ENCODE measurements around the gene SPC25. TPM values are rescaled to one million over a fixed set of nuclear protein-coding genes. Genes with fewer than 3 reads are reported as not detected.
A peak's percentile ranks its signal among the peaks of the same experiment; 100 is the strongest.

Gene SPC25
- total and polyA plus RNA-seq, 9 of the 15 experiments (the other 6 are each of a cell fraction or from before 2014, with no cell fraction given) = 44.8 to 100 (median 75.0) TPM

- TF ChIP-seq, protein P1, sequence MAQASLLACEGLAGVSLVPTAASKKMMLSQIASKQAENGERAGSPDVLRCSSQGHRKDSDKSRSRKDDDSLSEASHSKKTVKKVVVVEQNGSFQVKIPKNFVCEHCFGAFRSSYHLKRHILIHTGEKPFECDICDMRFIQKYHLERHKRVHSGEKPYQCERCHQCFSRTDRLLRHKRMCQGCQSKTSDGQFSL (CRISPR knock-in tag; IDR thresholded peaks at IDR 0.05) = no peak; the same call in 1 of the 2 replicates
- TF ChIP-seq, protein P1 (tag; IDR thresholded peaks at IDR 0.05) = no peak
- TF ChIP-seq ZNF57 (CRISPR knock-in tag; IDR thresholded peaks at IDR 0.05) (no peak), KHSRP (IDR thresholded peaks at IDR 0.05) (no peak), BRF1 (IDR thresholded peaks at IDR 0.05; ENCODE audit: borderline replicate concordance, extremely low read depth, insufficient read length) (no peak), ZNF212 (CRISPR knock-in tag; IDR thresholded peaks at IDR 0.05) (no peak), ZNF586 (CRISPR knock-in tag; conservative IDR thresholded peaks at IDR 0.05) (no peak), KLF1 (tag; IDR thresholded peaks at IDR 0.05) (no peak), SRSF9 (IDR thresholded peaks at IDR 0.05; ENCODE audit: borderline replicate concordance, low read depth, low read length) (no peak), THRAP3 (IDR thresholded peaks at IDR 0.05; ENCODE audit: borderline replicate concordance) (no peak), TEAD1 (CRISPR knock-in tag; IDR thresholded peaks at IDR 0.05) (peak in 1 of 2 experiments; percentile 70; a peak in 2 of 4 replicates), HOXB6 (CRISPR knock-in tag; IDR thresholded peaks at IDR 0.05; ENCODE audit: borderline replicate concordance) (no peak), L3MBTL2 (IDR thresholded peaks at IDR 0.05) (peak; percentile 69), NFE2 (IDR thresholded peaks at IDR 0.05; ENCODE audit: low read depth) (no peak), DDX20 (tag; IDR thresholded peaks at IDR 0.05; ENCODE audit: low read depth) (no peak), BHLHE40 (IDR thresholded peaks at IDR 0.05; ENCODE audit: low read length) (no peak), TFAM (CRISPR knock-in tag; conservative IDR thresholded peaks at IDR 0.05) (no peak), PHTF2 (CRISPR knock-in tag; IDR thresholded peaks at IDR 0.05) (peak; percentile 66; the same call in 1 of the 2 replicates), SRSF7 (optimal IDR thresholded peaks at IDR 0.05; ENCODE audit: low read depth, low read length) (no peak), PHF20 (IDR thresholded peaks at IDR 0.05; ENCODE audit: partially characterized antibody) (peak; percentile 78), ZBTB12 (CRISPR knock-in tag; IDR thresholded peaks at IDR 0.05) (no peak), NRF1 (conservative IDR thresholded peaks at IDR 0.05 in 1 of 2, IDR thresholded peaks at IDR 0.05 in 1 of 2) (peak; percentile 82 to 86), ARID3A (IDR thresholded peaks at IDR 0.05; ENCODE audit: borderline replicate concordance, low read depth, low read length) (no peak), TCF7L2 (IDR thresholded peaks at IDR 0.05; ENCODE audit: low read depth, low read length) (no peak)
- TF ChIP-seq, protein P2, sequence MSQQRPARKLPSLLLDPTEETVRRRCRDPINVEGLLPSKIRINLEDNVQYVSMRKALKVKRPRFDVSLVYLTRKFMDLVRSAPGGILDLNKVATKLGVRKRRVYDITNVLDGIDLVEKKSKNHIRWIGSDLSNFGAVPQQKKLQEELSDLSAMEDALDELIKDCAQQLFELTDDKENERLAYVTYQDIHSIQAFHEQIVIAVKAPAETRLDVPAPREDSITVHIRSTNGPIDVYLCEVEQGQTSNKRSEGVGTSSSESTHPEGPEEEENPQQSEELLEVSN (IDR thresholded peaks at IDR 0.05; ENCODE audit: borderline replicate concordance in 1 of 2, extremely low read depth in 1 of 2, insufficient read depth in 1 of 2, insufficient read length in 1 of 2, low read depth in 1 of 2, low read length in 1 of 2, poor library complexity in 1 of 2, severe bottlenecking in 1 of 2) = peak; percentile 70 to 91
These were observed at the start of gene SPC25 (continued) for GRCh38 chr2:168890006-168890782.

Data from K562 (cell line).